HTR-8/SVneo (cell line): ENCODE measurements around the gene NRF1.
"Not testable (repeated sequence)": the region's sequence is repeated elsewhere in the genome, so short reads cannot be mapped to it uniquely, and the experiment has no call there.

ENCODE experiments used
- DNase-seq: peaks from one replicate; pipeline ENCODE4 v3.0.0; 2011; ENCODE audit warnings: low spot score, mixed read lengths; ENCODE audit not compliant: insufficient read length
- FAIRE-seq: peaks from 2 replicates; lab custom pipeline; 2011; peaks lifted over from hg19 to GRCh38; lab: Jason Lieb, UNC

The NRF1 gene

DNA sequence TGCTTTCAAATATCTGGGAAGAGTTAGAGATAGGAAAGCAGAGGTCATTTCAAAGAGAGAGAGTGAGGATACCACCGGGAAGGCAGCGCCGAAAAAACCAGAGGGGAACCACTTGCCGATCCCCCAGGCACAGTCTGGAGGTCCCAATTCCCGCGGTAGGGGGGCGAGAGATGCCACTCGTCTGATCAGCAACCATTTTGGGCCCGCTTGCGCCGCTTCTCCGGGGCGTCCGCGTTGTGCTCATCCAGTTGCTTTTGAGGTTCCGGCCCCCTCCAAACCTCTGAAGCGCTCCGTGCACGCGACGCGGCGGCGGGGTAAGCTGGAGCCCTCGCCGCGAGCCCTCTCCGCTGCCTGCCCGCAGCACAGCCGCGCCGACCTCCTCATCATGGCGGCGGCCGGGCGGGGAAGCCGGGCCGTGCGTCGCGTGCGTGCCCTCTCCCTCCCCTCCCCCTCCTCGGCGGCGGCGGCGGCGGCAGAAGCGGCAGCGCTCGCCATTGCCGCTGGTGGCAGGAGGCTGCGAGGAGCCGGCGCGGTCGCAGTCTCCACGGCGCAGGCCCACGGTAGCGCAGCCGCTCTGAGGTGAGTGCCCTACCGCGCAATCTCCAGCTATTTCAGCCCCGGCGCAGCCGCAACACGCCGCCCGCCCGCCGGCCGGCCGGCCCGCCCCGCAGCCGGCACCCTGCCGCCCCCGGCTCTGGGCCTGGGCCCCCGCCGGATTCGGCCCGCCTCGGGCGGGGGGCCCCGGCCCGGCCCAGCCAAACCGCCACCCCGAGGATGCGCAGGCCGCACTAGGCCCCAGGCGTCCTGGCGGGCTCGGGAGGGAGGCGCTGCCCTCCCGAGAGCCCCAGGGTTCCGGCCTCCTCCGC, at the start of gene NRF1:
Gene NRF1 (plus strand): TSS at position 475 of the 866 bp plus-strand sequence. CDS start 45,632 bp downstream, outside the sequence.
- no peak for FAIRE-seq

GRCh38 chr7:129566323-129566722, 45.2 kb upstream of the NRF1 start:
- DNase-seq, FAIRE-seq: not testable (repeated sequence)

More for the DNA sequence above, at the start of gene NRF1:
- peak; percentile 67 for DNase-seq

- DNase-seq, result no peak
- FAIRE-seq, result no peak
Observed at GRCh38 chr7:129567377-129567776, 44.1 kb upstream of the NRF1 start.

GRCh38 chr7:129568240-129568639, 43.3 kb upstream of the NRF1 start:
- DNase-seq (no peak), FAIRE-seq (no peak)

DNA sequence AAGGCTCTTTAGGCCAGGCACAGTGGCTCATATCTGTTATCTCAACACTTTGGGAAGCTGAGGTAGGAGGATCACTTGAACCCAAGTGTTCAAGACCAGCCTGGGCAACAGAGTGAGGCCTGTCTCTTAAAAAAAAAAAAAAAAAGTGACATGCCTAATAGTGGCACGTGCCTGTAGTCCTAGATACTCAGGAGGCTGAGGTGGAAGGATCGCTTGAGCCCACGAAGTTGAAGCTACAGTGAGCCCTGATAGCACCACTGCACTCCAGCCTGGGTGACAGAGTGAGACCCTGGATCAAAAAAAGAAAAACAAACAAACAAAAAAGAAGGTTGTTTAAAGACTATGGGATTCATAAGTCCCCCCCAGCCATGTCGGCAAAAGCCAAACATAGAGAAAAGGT, 42.2 kb upstream of the NRF1 start:
- no peak for DNase-seq
- no peak for FAIRE-seq

DNA sequence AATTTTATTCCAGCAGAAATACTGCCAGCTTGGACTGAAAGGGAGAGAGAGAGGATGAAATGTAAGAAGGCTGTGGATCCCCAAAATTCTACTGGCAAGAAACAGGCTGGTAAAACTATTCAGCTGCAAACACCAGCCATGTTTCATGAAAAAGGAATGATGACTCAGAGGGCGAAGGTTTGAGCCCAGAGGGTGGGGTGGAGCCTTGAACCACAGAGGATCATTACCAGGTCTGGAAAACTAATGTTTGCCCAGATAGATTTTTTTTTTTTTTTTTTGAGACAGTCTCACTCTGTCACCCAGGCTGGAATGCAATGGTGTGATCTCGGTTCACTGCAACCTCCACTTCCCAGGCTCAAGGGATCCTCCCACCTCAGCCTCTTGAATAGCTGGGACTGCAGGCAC, 41.7 kb upstream of the NRF1 start:
- no peak for FAIRE-seq
- DNase-seq, result peak; percentile 57

- DNase-seq (no peak), FAIRE-seq (no peak)
Observed at GRCh38 chr7:129571201-129571600, 40.3 kb upstream of the NRF1 start.

GRCh38 chr7:129572205-129572604, 39.3 kb upstream of the NRF1 start:
- DNase-seq (no peak), FAIRE-seq (no peak)

DNA sequence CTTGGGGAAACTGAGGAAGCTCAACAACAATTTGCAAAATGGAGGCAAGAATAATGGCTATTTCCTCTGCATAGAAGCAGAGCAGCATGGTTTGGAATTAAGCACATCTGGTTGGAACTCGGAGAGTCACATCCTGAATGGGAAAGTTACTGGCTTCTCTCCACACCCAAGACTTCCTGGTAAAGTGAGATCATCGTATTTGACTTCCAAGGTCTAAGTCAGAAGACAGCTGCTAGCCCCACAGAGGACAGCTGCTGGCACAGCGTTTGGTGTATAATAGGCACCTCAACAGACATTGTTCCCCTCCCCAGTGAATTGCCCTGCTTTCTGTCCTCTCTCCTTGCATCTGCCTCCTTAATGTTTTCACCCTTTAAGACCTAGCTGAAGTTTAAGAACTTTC, 37.0 kb upstream of the NRF1 start:
- FAIRE-seq, result no peak
- peak; percentile 18 for DNase-seq

DNA sequence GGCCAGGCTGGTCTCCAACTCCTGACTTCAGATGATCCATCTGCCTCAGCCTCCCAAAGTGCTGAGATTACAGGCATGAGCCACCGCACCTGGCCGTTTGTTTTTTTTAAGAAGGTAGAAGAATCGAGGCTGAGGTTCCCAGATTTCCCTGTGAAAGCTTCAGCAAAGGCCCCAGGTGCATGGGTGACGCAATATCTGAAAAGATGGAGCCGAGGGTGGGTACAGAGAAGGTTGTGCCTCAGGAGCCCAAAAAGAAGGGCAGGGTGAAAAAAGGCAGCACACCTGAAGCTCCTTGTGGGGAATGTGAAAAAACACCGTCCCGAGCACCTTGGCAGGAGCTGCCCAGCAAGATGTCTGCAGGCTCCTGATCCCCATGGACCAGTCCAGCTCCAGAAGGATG, 35.8 kb upstream of the NRF1 start:
- no peak for DNase-seq
- FAIRE-seq, result no peak

GRCh38 chr7:129576138-129576537, 35.4 kb upstream of the NRF1 start:
- no peak for FAIRE-seq
- DNase-seq, result no peak

GRCh38 chr7:129578829-129579228, 32.7 kb upstream of the NRF1 start:
- FAIRE-seq (no peak), DNase-seq (no peak)

- DNase-seq, FAIRE-seq: not testable (repeated sequence)
Observed at GRCh38 chr7:129586179-129586578, 25.3 kb upstream of the NRF1 start.

GRCh38 chr7:129588268-129588667, 23.3 kb upstream of the NRF1 start:
- DNase-seq (no peak), FAIRE-seq (no peak)

- FAIRE-seq, result no peak
Observed at GRCh38 chr7:129591868-129592267, 19.7 kb upstream of the NRF1 start.

DNA sequence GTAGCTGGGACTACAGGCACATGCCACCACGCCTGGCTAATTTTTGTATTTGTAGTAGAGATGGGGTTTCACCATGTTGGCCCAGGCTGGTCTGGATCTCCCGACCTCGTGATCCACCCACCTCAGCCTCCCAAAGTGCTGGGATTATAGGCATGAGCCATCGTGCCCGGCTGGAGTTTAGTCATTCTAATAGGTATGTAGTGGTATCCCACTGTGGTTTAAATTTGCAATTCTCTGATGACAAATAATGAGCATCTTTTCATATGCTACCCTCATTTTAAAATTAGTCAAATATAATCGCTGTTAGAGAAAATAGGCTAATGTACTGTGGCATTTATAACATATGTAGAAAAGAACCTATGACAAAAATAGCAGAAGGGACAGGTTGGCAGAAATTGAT, 15.1 kb upstream of the NRF1 start:
- FAIRE-seq, DNase-seq: not testable (repeated sequence)

More at GRCh38 chr7:129591868-129592267, 19.7 kb upstream of the NRF1 start:
- DNase-seq, result no peak

DNA sequence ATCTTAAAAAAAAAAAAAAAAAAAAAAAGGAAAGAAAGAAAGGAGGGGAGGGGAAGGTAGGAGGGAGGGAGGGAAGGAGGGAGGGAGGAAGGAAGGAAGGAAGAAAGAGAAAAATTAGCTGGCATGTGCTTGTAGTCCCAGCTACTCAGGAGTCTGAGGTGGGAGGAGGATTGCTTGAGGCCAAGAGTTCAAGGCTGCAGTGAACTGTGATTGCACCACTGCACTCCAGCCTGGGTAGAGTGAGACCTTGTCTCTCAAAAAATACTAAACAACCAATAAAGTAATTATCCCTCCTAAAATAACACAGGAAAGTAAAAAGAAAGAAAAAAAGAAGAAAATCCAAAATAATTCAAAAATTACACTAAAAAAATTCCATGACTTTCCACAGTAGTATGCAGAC, 13.8 kb upstream of the NRF1 start:
- no peak for DNase-seq
- no peak for FAIRE-seq

GRCh38 chr7:129599174-129599573, 12.3 kb upstream of the NRF1 start:
- FAIRE-seq, result no peak
- DNase-seq, result no peak

GRCh38 chr7:129603594-129603993, 7.9 kb upstream of the NRF1 start:
- DNase-seq, FAIRE-seq: not testable (repeated sequence)

DNA sequence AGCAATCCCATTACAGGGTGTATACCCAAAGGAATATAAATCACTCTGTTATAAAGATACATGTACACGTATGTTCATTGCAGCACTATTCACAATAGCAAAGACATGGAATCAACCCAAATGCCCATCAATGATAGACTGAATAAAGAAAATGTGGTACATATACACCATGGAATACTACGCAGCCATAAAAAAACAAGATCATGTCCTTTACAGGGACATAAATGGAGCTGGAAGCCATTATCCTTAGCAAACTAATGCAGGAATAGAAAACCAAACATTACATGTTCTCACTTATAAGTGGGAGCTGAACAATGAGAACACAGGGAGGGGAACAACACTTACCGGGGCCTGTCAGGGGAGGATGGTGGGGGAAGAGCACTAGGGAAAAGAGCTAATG, 7.5 kb upstream of the NRF1 start:
- not testable (repeated sequence) for FAIRE-seq, DNase-seq

- DNase-seq (no peak), FAIRE-seq (no peak)
Observed at GRCh38 chr7:129604713-129605437, 6.6 kb upstream of the NRF1 start.
